Upper lobe of left lung (tissue), 6 donors: ENCODE results near the gene MFSD2A. TPM values are rescaled to one million over a fixed set of nuclear protein-coding genes. Genes with fewer than 3 reads are reported as not detected.
A peak's percentile ranks its signal among the peaks of the same experiment; 100 is the strongest.
"Not testable (repeated sequence)": the region's sequence is repeated elsewhere in the genome, so short reads cannot be mapped to it uniquely, and the experiment has no call there.

Experiments used
- ATAC-seq, 2 donors: fragments of 200-7000 bp; cut with Tn5 transposase; one replicate each; pipeline ENCODE4 v1.9.1; 2022; ENCODE audit warnings: mild to moderate bottlenecking in 2 of 2, moderate library complexity in 2 of 2; ENCODE audit not compliant: low FRiP score in 2 of 2
- DNase-seq, 2 donors: peaks; one replicate each; pipeline ENCODE4 v3.0.0-alpha.2; 2019 to 2020
- H3K27ac ChIP-seq, 4 donors: fragments of 200-600 bp; sonication (generic); one replicate each; pipeline ENCODE4 v1.5.1; 2016 to 2019
- H3K27me3 ChIP-seq, 4 donors: fragments of 200-600 bp; sonication (generic); one replicate each; pipeline ENCODE4 v1.5.1; 2017 to 2019
- H3K36me3 ChIP-seq, 4 donors: fragments of 200-600 bp; sonication (generic); one replicate each; pipeline ENCODE4 v1.5.1; 2016 to 2019
- H3K4me1 ChIP-seq, 4 donors: fragments of 200-600 bp; sonication (generic); one replicate each; pipeline ENCODE4 v1.5.1; 2018 to 2019
- H3K4me3 ChIP-seq, 4 donors: fragments of 200-600 bp; sonication (generic); one replicate each; pipeline ENCODE4 v1.5.1; 2017 to 2019; ENCODE audit warnings: mild to moderate bottlenecking in 2 of 4, moderate library complexity in 1 of 4
- H3K9me3 ChIP-seq, 4 donors: fragments of 200-600 bp; sonication (generic); one replicate each; pipeline ENCODE4 v1.5.1; 2018 to 2019
- CTCF ChIP-seq, 6 experiments: fragments of 450-650 bp in 4 of 6; fragments of 200-600 bp in 2 of 6; sonication (generic) in 2 of 6; IDR thresholded peaks; one replicate each; pipeline ENCODE4 v1.5.1; 2016 to 2019; ENCODE audit warnings: antibody characterized with exemption in 6 of 6
- EP300 ChIP-seq, 4 donors: sonication (generic); formaldehyde crosslinking; IDR thresholded peaks; one replicate each; pipeline ENCODE4 v1.5.1; 2017; ENCODE audit warnings: antibody characterized with exemption in 4 of 4, control low read depth in 2 of 4
- POLR2A ChIP-seq, 4 donors: fragments of 450-650 bp; IDR thresholded peaks; one replicate each; pipeline ENCODE4 v1.5.1; 2016 to 2017; ENCODE audit warnings: antibody characterized with exemption in 4 of 4, mild to moderate bottlenecking in 2 of 4
- POLR2AphosphoS5 ChIP-seq, 2 donors: sonication (generic); formaldehyde crosslinking; IDR thresholded peaks; one replicate each; pipeline ENCODE4 v1.5.1; 2017; ENCODE audit warnings: antibody characterized with exemption in 2 of 2
- WGBS, 2 donors: methylation state at CpG; one replicate each; pipeline ENCODE4 v1.1.5; 2017 to 2018; 5-methylcytosine and 5-hydroxymethylcytosine counted together
- total RNA-seq, 6 donors: library from RNA; depleted of rRNA in 4 of 6; stranded (reverse); fragments of >200 nt in 4 of 6; gene quantifications; one replicate each; pipeline versions ENCODE4 v1.1.0 to v1.2.1, GENCODE V29; 2016 to 2021
- donor health status: DM: no; HTN: no; CAD: no; lungs with moderate emphysema.
- donor health status: DM: no; HTN: yes; CAD: no; lungs with severe emphysema.

Gene MFSD2A
- total RNA-seq, 6 donors from 2014 or later: 63.9 to 196 (median 109) TPM

GRCh38 chr1:39958403-39959200 lies 3.7 kb downstream of the MFSD2A start:
- peaks cover 29 to 70% (median 53%) of the 10 kb centered on the region in 4 donors for H3K4me1 ChIP-seq
- H3K4me3 ChIP-seq: peak overlapping the region in 2 of 4 donors; percentile 55 to 75
- 42 to 71% methylated on average over 7 of the region's 7 CpGs for WGBS, 2 donors
- DNase-seq (no peak), ATAC-seq (no peak)
- H3K9me3 ChIP-seq: no peaks in the 10 kb centered on the region
- peaks cover 0 to 3% (median 0%) of the 10 kb centered on the region in 4 donors for H3K36me3 ChIP-seq
- H3K27me3 ChIP-seq: no peaks in the 10 kb centered on the region
- no peak for TF ChIP-seq POLR2AphosphoS5 (IDR thresholded peaks at IDR 0.05)
- no peak for TF ChIP-seq EP300 (IDR thresholded peaks at IDR 0.05)
- TF ChIP-seq POLR2A (IDR thresholded peaks at IDR 0.05): no peak
- no peak for TF ChIP-seq CTCF (IDR thresholded peaks at IDR 0.05)
- peak overlapping the region; percentile 35 to 94 (median 63) for H3K27ac ChIP-seq

GRCh38 chr1:39959651-39960333 lies 4.8 kb downstream of the MFSD2A start:
- Histone ChIP-seq H3K4me1 (peaks cover 27 to 63% (median 54%) of the 10 kb centered on the region in 4 donors), H3K4me3 (peak overlapping the region in 2 of 4 donors; percentile 17 to 36), H3K36me3 (peaks cover 0 to 3% (median 0%) of the 10 kb centered on the region in 4 donors), H3K27ac (peak overlapping the region; percentile 72 to 94 (median 86)), H3K9me3 (no peaks in the 10 kb centered on the region), H3K27me3 (no peaks in the 10 kb centered on the region)
- ATAC-seq (peak; percentile 2 to 44), DNase-seq (no peak)
- TF ChIP-seq POLR2A (IDR thresholded peaks at IDR 0.05) (no peak), POLR2AphosphoS5 (IDR thresholded peaks at IDR 0.05) (no peak), EP300 (IDR thresholded peaks at IDR 0.05) (no peak), CTCF (IDR thresholded peaks at IDR 0.05) (no peak)
- 48 to 79% methylated on average over 1 to 8 of the region's 12 CpGs for WGBS, 2 donors

GRCh38 chr1:39960431-39960958 lies 5.5 kb downstream of the MFSD2A start:
- Histone ChIP-seq H3K36me3 (peaks cover 0 to 3% (median 0%) of the 10 kb centered on the region in 4 donors), H3K27ac (peak overlapping the region; percentile 74 to 94 (median 86)), H3K4me1 (peaks cover 22 to 63% (median 52%) of the 10 kb centered on the region in 4 donors), H3K4me3 (peak overlapping the region in 2 of 4 donors; percentile 17 to 36), H3K9me3 (no peaks in the 10 kb centered on the region), H3K27me3 (no peaks in the 10 kb centered on the region)
- ATAC-seq (peak; percentile 58 to 94), DNase-seq (peak; percentile 95 to 97)
- 33 to 43% methylated on average over 5 to 9 of the region's 13 CpGs for WGBS, 2 donors
- TF ChIP-seq POLR2AphosphoS5 (IDR thresholded peaks at IDR 0.05) (peak; percentile 33 to 86), POLR2A (IDR thresholded peaks at IDR 0.05) (peak in 1 of 4 donors; percentile 70), CTCF (IDR thresholded peaks at IDR 0.05) (no peak), EP300 (IDR thresholded peaks at IDR 0.05) (peak in 2 of 4 donors; percentile 27 to 90)

- no peak for TF ChIP-seq POLR2A (IDR thresholded peaks at IDR 0.05)
- no peak for TF ChIP-seq POLR2AphosphoS5 (IDR thresholded peaks at IDR 0.05)
- no peak for TF ChIP-seq EP300 (IDR thresholded peaks at IDR 0.05)
- no peak for TF ChIP-seq CTCF (IDR thresholded peaks at IDR 0.05)
- H3K27ac ChIP-seq: no peak overlapping the region
- peaks cover 0 to 10% (median 4%) of the 10 kb centered on the region in 4 donors for H3K36me3 ChIP-seq
- no peak for ATAC-seq
- no peak overlapping the region for H3K4me3 ChIP-seq
- WGBS, 2 donors: 94 to 98% methylated on average over 17 of the region's 17 CpGs
- peaks cover 9 to 48% (median 47%) of the 10 kb centered on the region in 4 donors for H3K4me1 ChIP-seq
- H3K27me3 ChIP-seq: no peaks in the 10 kb centered on the region
- DNase-seq: peak in 1 of 2 donors; percentile 81
- H3K9me3 ChIP-seq: no peaks in the 10 kb centered on the region
Measured at GRCh38 chr1:39962450-39962825, 7.5 kb downstream of the MFSD2A start.

- H3K36me3 ChIP-seq: peaks cover 0 to 13% (median 5%) of the 10 kb centered on the region in 4 donors
- H3K27me3 ChIP-seq, ATAC-seq, H3K27ac ChIP-seq, H3K4me3 ChIP-seq, H3K9me3 ChIP-seq: not testable (repeated sequence)
- DNase-seq: peak in 1 of 2 donors; percentile 74
- H3K4me1 ChIP-seq: peaks cover 9 to 49% (median 43%) of the 10 kb centered on the region in 4 donors
- WGBS, 2 donors: 90 to 95% methylated on average over 2 to 13 of the region's 13 CpGs
Measured at GRCh38 chr1:39962964-39963363, 8.0 kb downstream of the MFSD2A start.
